ENCODE results near the gene TOX2.

TOX2 gene

GRCh38 chr20:43996240-43996930, 81.7 kb downstream of the TOX2 start:
- DNase-seq (ENCODE audit: low read depth in 2 of 2) = no peak

- DNase-seq (ENCODE audit: low read depth in 2 of 2) = no peak
Measured at GRCh38 chr20:43999848-44000247, 85.2 kb downstream of the TOX2 start.

- no peak for DNase-seq (ENCODE audit: low read depth in 2 of 2)
Measured at GRCh38 chr20:44001667-44002596, 87.3 kb downstream of the TOX2 start.

- no peak for DNase-seq (ENCODE audit: low read depth in 2 of 2)
Measured at GRCh38 chr20:44002861-44003260, 88.2 kb downstream of the TOX2 start.

- no peak for DNase-seq (ENCODE audit: low read depth in 2 of 2)
Measured at GRCh38 chr20:44003609-44004008, 89.0 kb downstream of the TOX2 start.

- DNase-seq (ENCODE audit: low read depth in 2 of 2) = no peak
Measured at GRCh38 chr20:44004306-44004915, 89.8 kb downstream of the TOX2 start.

- no peak for DNase-seq (ENCODE audit: low read depth in 2 of 2)
Measured at GRCh38 chr20:44005661-44006060, 91.0 kb downstream of the TOX2 start.

- no peak for DNase-seq (ENCODE audit: low read depth in 2 of 2)
Measured at GRCh38 chr20:44006126-44006525, 91.5 kb downstream of the TOX2 start.

- no peak for DNase-seq (ENCODE audit: low read depth in 2 of 2)
Measured at GRCh38 chr20:44006578-44006977, 91.9 kb downstream of the TOX2 start.

GRCh38 chr20:44008806-44009678, 94.4 kb downstream of the TOX2 start:
- DNase-seq (ENCODE audit: low read depth in 2 of 2) = no peak

GRCh38 chr20:44009679-44009992, 95.0 kb downstream of the TOX2 start:
- DNase-seq (ENCODE audit: low read depth in 2 of 2) = no peak

GRCh38 chr20:44010162-44010704, 95.6 kb downstream of the TOX2 start:
- DNase-seq (ENCODE audit: low read depth in 2 of 2) = no peak

GRCh38 chr20:44011251-44011940, 96.7 kb downstream of the TOX2 start:
- DNase-seq (ENCODE audit: low read depth in 2 of 2) = no peak

GRCh38 chr20:44012466-44013226, 98.0 kb downstream of the TOX2 start:
- no peak for DNase-seq (ENCODE audit: low read depth in 2 of 2)

- no peak for DNase-seq (ENCODE audit: low read depth in 2 of 2)
Measured at GRCh38 chr20:44014807-44015732, 100.4 kb downstream of the TOX2 start.

GRCh38 chr20:44015733-44016103, 101.1 kb downstream of the TOX2 start:
- no peak for DNase-seq (ENCODE audit: low read depth in 2 of 2)

GRCh38 chr20:44016525-44016924, 101.9 kb downstream of the TOX2 start:
- no peak for DNase-seq (ENCODE audit: low read depth in 2 of 2)

GRCh38 chr20:44017211-44017610, 102.6 kb downstream of the TOX2 start:
- no peak for DNase-seq (ENCODE audit: low read depth in 2 of 2)

GRCh38 chr20:44017905-44018258, 103.2 kb downstream of the TOX2 start:
- no peak for DNase-seq (ENCODE audit: low read depth in 2 of 2)
